ENCODE measurements around the gene TRPM5. TPM values are rescaled to one million over a fixed set of nuclear protein-coding genes. Genes with fewer than 3 reads are reported as not detected.

TRPM5 gene
- total RNA-seq, 1 donor from 2014 or later = 0.46 TPM

GRCh38 chr11:2420502-2421225, 23.6 kb downstream of the TRPM5 start:
- H3K27ac Mint-ChIP-seq = no peak overlapping the region

GRCh38 chr11:2419638-2420501, 24.4 kb downstream of the TRPM5 start:
- peak; percentile 65 for DNase-seq (ENCODE audit: low spot score, unreplicated experiment)
- peak; percentile 90 for TF ChIP-seq CTCF (IDR thresholded peaks at IDR 0.05; ENCODE audit: unreplicated experiment)
- H3K27me3 Mint-ChIP-seq = no peaks in the 10 kb centered on the region
- H3K27ac Mint-ChIP-seq = peak overlapping the region; percentile 78
- no peaks in the 10 kb centered on the region for H3K9me3 Mint-ChIP-seq (ENCODE audit: low read depth)
- H3K36me3 Mint-ChIP-seq (ENCODE audit: insufficient read depth) = no peaks in the 10 kb centered on the region
- no peak overlapping the region for H3K4me3 Mint-ChIP-seq (ENCODE audit: low read depth)
- no peaks in the 10 kb centered on the region for H3K4me1 Mint-ChIP-seq (ENCODE audit: low read depth)

More at GRCh38 chr11:2420502-2421225, 23.6 kb downstream of the TRPM5 start:
- Mint-ChIP-seq H3K36me3 (ENCODE audit: insufficient read depth) (no peaks in the 10 kb centered on the region), H3K9me3 (ENCODE audit: low read depth) (no peaks in the 10 kb centered on the region), H3K27me3 (no peaks in the 10 kb centered on the region), H3K4me1 (ENCODE audit: low read depth) (no peaks in the 10 kb centered on the region), H3K4me3 (ENCODE audit: low read depth) (no peak overlapping the region)
- TF ChIP-seq CTCF (IDR thresholded peaks at IDR 0.05; ENCODE audit: unreplicated experiment) = peak; percentile 94
- peak; percentile 64 for DNase-seq (ENCODE audit: low spot score, unreplicated experiment)

- no peak for TF ChIP-seq CTCF (IDR thresholded peaks at IDR 0.05; ENCODE audit: unreplicated experiment)
- H3K36me3 Mint-ChIP-seq (ENCODE audit: insufficient read depth) = no peaks in the 10 kb centered on the region
- no peak overlapping the region for H3K27ac Mint-ChIP-seq
- no peaks in the 10 kb centered on the region for H3K9me3 Mint-ChIP-seq (ENCODE audit: low read depth)
- H3K4me3 Mint-ChIP-seq (ENCODE audit: low read depth) = no peak overlapping the region
- H3K27me3 Mint-ChIP-seq = no peaks in the 10 kb centered on the region
- H3K4me1 Mint-ChIP-seq (ENCODE audit: low read depth) = no peaks in the 10 kb centered on the region
- DNase-seq (ENCODE audit: low spot score, unreplicated experiment) = no peak
Observed at GRCh38 chr11:2418693-2419360, 25.5 kb downstream of the TRPM5 start.

- Mint-ChIP-seq H3K27ac (no peak overlapping the region), H3K4me3 (ENCODE audit: low read depth) (no peak overlapping the region), H3K27me3 (no peaks in the 10 kb centered on the region), H3K4me1 (ENCODE audit: low read depth) (no peaks in the 10 kb centered on the region), H3K9me3 (ENCODE audit: low read depth) (no peaks in the 10 kb centered on the region), H3K36me3 (ENCODE audit: insufficient read depth) (no peaks in the 10 kb centered on the region)
- no peak for DNase-seq (ENCODE audit: low spot score, unreplicated experiment)
- no peak for TF ChIP-seq CTCF (IDR thresholded peaks at IDR 0.05; ENCODE audit: unreplicated experiment)
Observed at GRCh38 chr11:2417856-2418692, 26.2 kb downstream of the TRPM5 start.

Measured in progenitor cell of endocrine pancreas (in vitro differentiated cells).